Mesodermal cell (in vitro differentiated cells): ENCODE data around the gene FOXN4.

Source experiments
- H3K27ac ChIP-seq: 2 replicates; pipeline ENCODE4 v1.7.0; 2013; ENCODE audit warnings: mild to moderate bottlenecking, low read depth, low read length, moderate library complexity; ENCODE audit not compliant: severe bottlenecking
- H3K36me3 ChIP-seq: 2 replicates; pipeline ENCODE4 v1.7.1; 2013; ENCODE audit warnings: mild to moderate bottlenecking, low read length, moderate library complexity; ENCODE audit not compliant: control insufficient read depth, insufficient read depth
- H3K4me1 ChIP-seq: one replicate; pipeline ENCODE4 v1.7.1; 2013; ENCODE audit warnings: mild to moderate bottlenecking, low read length; ENCODE audit not compliant: insufficient read depth, control insufficient read depth, poor library complexity, severe bottlenecking
- H3K4me3 ChIP-seq: 2 replicates; pipeline ENCODE4 v1.7.0; 2013; ENCODE audit warnings: low read length, control low read depth, mild to moderate bottlenecking; ENCODE audit not compliant: insufficient read depth, poor library complexity, severe bottlenecking; ENCODE audit errors: extremely low read depth
- H3K9me3 ChIP-seq: 2 replicates; pipeline ENCODE4 v1.7.1; 2013; ENCODE audit warnings: mild to moderate bottlenecking, low read length, moderate library complexity; ENCODE audit not compliant: control insufficient read depth
- WGBS, 2 experiments: methylation state at CpG; one replicate each; pipeline ENCODE4 v1.1.5; 2013; ENCODE audit warnings: missing lambda C conversion rate in 2 of 2; ENCODE audit not compliant: insufficient coverage in 2 of 2; 5-methylcytosine and 5-hydroxymethylcytosine counted together

FOXN4 gene

DNA sequence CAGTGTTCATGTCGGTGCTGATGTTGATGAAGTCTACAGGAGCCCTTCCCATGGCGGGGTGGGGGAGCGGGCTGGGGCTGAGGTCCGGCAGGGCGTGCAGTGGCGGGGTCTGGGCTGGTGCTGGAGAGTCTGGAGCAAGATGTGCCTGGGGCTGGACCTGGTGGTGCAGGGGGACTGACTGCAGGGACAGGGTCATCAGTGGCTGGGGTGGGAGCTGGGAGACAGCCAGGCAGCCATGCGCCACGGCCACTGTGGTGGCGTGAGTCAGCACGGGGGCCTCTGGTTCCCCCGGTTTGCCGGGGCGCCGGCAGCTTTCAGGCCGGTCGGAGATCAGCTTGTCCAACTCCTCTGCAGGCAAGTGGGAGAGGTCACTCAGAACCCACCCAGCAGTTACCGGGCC lies 27.6 kb downstream of the FOXN4 start:
- H3K27ac ChIP-seq: no peak overlapping the region
- no peaks in the 10 kb centered on the region for H3K4me1 ChIP-seq
- WGBS, 2 experiments: 89 to 98% methylated on average over 12 to 14 of the region's 17 CpGs
- no peaks in the 10 kb centered on the region for H3K36me3 ChIP-seq
- H3K9me3 ChIP-seq: no peaks in the 10 kb centered on the region
- H3K4me3 ChIP-seq: no peak overlapping the region

DNA sequence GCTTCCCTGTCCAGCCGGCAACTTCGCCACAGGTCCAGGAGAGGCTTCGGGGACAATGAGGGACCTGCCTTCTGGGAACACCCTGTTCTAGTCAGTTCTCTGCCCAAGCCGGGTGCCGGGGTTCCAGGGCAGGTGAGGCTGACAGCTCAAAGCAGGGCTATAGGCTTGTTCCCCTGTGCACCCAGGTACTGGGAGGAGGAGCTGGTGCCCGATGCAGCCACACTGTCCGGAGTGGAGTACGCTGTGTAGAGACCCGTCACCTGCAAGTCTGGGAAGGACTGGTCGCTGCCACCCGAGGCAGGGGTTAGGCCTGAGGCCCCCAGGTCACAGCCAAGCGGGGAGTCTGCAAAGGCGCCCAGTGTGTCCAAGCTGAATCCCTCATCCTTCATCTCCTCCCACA lies 29.6 kb downstream of the FOXN4 start:
- no peaks in the 10 kb centered on the region for H3K4me1 ChIP-seq
- no peaks in the 10 kb centered on the region for H3K36me3 ChIP-seq
- no peaks in the 10 kb centered on the region for H3K9me3 ChIP-seq
- H3K27ac ChIP-seq: no peak overlapping the region
- 88 to 95% methylated on average over 10 to 12 of the region's 13 CpGs for WGBS, 2 experiments
- no peak overlapping the region for H3K4me3 ChIP-seq

DNA sequence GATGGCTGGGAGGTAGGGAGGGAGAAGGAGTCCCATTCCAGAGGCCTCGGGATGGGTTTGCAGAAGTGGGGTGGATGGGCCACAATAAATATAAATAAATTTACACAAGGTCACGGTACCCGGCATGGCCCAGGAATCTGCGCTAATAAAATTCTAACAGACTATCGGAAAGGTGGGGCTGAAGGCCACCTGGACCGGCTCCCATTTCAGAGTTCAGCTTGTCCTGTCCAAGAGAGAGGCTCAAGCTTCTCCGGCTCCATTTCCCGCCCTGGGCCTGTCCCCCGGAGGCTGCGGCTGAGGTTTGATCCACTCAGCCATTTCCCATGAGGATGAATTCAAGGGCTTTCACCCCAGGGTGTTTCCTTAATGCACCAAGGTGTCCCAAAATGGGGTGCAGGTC lies 30.2 kb downstream of the FOXN4 start:
- no peaks in the 10 kb centered on the region for H3K36me3 ChIP-seq
- no peak overlapping the region for H3K4me3 ChIP-seq
- no peak overlapping the region for H3K27ac ChIP-seq
- H3K9me3 ChIP-seq: no peaks in the 10 kb centered on the region
- WGBS, 2 experiments: 93 to 95% methylated on average over 9 of the region's 10 CpGs
- no peaks in the 10 kb centered on the region for H3K4me1 ChIP-seq

DNA sequence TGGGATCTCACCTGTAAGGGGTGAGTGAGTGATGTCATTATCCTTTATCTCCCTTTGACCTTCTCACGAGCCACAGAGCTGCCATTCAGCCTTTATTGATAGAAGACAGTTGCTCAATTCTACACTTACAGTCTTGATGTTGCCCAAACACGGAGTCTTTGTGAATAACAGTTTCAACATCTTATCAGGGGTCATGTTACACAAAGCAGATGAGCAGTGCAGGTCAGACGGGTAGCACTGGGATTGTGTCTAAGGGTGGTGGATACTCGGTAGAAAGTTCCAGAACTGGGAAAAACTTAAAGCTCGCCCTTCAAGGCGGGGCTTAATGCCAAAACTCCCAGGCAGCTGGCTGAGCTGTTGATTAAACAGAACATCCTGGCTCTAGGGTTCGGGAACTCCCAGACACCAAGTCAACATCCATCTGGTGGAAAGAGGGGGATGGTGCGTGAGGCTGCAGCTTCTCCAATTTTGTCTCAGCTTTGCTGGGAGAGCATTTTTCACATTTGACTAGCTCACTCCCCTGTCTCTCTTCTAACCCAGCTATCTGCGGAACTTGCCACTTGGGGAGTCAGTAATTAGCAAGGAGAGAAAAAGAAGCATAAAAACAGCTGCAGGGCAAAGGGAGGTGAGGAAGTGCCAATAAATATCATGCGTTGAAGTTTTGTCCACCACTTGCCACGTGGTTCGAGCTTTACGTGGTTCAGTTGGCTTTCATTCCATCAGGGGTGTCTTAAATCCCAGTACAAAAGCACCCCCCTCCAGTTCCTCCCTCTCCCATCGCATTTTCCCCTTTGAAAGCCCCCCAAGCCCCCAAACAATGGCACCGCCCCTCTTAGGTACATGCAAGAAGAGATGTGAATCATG lies 31.0 kb downstream of the FOXN4 start:
- WGBS, 2 experiments: 81 to 88% methylated on average over 9 of the region's 15 CpGs
- Histone ChIP-seq H3K36me3 (no peaks in the 10 kb centered on the region), H3K27ac (no peak overlapping the region), H3K9me3 (no peaks in the 10 kb centered on the region), H3K4me1 (no peaks in the 10 kb centered on the region), H3K4me3 (no peak overlapping the region)

DNA sequence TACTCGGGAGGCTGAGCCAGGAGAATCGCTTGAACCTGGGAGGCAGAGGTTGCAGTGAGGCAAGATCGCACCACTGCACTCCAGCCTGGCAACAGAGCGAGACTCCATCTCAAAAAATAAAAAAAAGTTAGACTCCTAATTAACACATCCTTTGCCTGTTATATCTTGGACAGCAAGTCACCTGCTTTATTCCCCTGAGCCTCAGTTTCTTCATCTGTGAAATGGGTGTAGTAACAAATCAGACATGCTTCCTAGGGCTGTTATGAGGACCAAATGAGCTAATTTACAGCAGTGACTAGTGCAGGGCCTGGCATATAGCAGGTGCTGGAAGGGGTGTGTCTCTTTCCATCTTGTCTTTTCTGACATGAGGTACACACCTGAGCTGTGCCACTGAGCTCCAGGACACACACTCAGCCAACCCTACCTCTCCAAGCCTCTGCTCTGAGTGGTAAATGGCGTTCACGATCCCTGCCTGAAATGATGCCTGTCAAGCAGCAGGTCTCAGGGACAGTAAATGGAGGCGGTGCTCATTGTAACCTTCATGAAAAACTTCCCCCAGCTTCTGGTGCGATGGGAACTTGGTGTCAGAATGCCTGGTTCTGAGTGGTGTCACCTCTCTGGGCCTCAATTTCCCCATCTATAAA lies 31.7 kb downstream of the FOXN4 start:
- no peak overlapping the region for H3K27ac ChIP-seq
- WGBS, 2 experiments: 82 to 85% methylated on average over 5 of the region's 8 CpGs

DNA sequence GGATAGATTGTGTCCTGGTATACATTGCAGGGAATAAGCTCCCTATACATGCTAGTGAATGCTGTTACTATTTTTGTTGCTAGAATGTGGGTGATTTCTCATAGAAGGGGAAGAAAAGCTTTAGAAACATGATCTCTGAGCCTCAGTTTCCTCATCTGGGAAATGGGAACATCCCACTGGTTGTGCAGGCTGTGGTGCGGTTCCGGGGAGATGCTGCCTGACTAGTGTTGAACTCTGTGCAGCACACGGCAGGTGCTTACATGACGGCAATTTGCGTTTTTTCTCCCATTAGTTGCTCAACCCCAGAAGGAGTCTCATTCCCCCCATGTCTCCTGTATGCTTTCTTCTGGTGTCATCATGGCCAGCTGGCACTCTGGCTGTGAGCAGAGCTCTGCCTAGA lies 32.9 kb downstream of the FOXN4 start:
- Histone ChIP-seq H3K36me3 (no peaks in the 10 kb centered on the region), H3K27ac (no peak overlapping the region), H3K4me1 (no peaks in the 10 kb centered on the region), H3K9me3 (no peaks in the 10 kb centered on the region), H3K4me3 (no peak overlapping the region)
- WGBS, 2 experiments: 79 to 92% methylated on average over 5 of the region's 5 CpGs

More for the DNA sequence above, 31.7 kb downstream of the FOXN4 start:
- no peaks in the 10 kb centered on the region for H3K4me1 ChIP-seq
- H3K36me3 ChIP-seq: no peaks in the 10 kb centered on the region
- H3K4me3 ChIP-seq: no peak overlapping the region
- H3K9me3 ChIP-seq: no peaks in the 10 kb centered on the region

DNA sequence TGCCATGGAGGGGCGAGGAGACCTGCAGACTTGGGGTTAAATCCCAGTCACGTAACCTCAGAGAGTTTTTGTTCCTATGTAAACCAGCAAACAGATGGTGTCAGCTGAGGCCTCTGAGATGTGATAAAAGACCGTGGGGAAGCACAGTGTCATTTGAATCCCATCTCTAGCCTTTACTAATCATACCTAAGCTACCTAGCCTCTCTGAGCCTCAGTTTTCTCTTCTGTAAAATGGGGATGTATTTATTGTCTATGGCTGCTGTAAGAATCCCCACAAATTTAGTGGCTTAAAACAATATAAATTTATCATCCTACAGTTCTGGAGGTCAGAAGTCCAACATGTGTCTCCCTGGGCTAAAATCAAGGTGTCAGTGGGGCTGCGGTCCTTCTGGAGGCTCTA lies 33.9 kb downstream of the FOXN4 start:
- 85 to 100% methylated on average over 3 of the region's 4 CpGs for WGBS, 2 experiments
- H3K36me3 ChIP-seq: no peaks in the 10 kb centered on the region
- no peaks in the 10 kb centered on the region for H3K4me1 ChIP-seq
- H3K4me3 ChIP-seq: no peak overlapping the region
- no peaks in the 10 kb centered on the region for H3K9me3 ChIP-seq
- H3K27ac ChIP-seq: no peak overlapping the region

DNA sequence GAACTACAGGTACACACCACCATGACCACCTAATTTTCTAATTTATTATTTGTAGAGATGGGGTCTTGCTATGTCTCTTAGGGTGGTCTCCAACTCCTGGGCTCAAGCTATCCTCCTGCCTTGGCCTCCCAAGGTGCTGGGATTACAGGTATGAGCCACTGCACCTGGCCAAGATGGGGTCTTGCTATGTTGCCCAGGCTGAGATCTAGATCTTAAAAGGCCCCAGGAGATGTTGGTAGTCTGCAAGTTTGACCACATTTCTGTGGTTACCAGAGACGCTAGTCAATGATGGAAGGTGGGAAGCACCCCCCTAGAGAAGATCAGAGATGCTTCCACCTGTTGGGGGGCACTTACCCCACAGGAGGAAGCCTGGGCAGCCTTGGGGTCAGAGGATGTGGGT lies 34.7 kb downstream of the FOXN4 start:
- Histone ChIP-seq H3K4me3 (no peak overlapping the region), H3K9me3 (no peaks in the 10 kb centered on the region), H3K4me1 (no peaks in the 10 kb centered on the region), H3K36me3 (no peaks in the 10 kb centered on the region), H3K27ac (no peak overlapping the region)
- 87 to 100% methylated on average over 1 of the region's 1 CpG for WGBS, 2 experiments

DNA sequence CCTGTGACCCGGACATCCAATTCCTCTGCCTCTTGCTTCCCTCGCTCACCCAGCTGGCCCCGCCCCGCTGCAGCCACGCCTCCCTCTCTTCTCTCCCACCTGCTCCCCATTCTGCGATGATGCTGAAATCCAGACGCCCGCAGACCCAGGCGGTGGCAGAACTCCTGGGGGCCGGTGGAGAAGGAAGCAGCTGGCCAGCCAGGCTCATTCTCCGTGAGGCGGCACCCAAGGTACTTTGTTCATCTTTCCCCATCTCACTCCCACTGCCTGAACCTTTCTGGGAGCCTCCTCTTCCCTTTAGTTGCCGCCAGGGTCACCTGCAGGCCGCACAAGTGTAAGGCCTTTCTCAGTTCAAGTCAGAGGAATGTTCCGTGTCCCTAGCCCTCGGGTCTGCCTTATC lies 35.7 kb downstream of the FOXN4 start:
- WGBS, 2 experiments: 43 to 56% methylated on average over 7 to 16 of the region's 16 CpGs
- Histone ChIP-seq H3K27ac (no peak overlapping the region), H3K36me3 (no peaks in the 10 kb centered on the region)

DNA sequence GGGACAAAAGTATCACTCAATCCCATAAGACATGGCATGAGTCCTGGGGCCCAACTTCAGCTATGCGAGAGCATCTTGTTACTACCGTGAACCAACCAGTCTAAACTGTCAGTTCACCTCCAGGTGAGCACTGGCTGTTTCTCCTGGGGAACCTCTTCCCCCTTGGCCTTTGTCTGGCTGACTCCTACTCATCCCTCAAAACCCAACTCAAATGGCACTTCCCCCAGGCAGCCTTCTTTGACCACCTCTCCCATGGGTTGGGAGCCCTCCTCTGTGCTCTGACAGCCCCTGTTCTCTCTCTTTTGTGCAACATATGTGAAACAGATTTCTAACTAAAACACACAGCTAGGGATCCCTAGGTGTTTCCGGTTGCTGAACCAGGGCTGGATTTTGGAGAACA lies 37.7 kb downstream of the FOXN4 start:
- Histone ChIP-seq H3K36me3 (no peaks in the 10 kb centered on the region), H3K27ac (no peak overlapping the region), H3K4me3 (no peak overlapping the region), H3K4me1 (no peaks in the 10 kb centered on the region), H3K9me3 (no peaks in the 10 kb centered on the region)
- 97 to 100% methylated on average over 2 to 3 of the region's 3 CpGs for WGBS, 2 experiments

More for the DNA sequence above, 35.7 kb downstream of the FOXN4 start:
- no peaks in the 10 kb centered on the region for H3K9me3 ChIP-seq
- no peaks in the 10 kb centered on the region for H3K4me1 ChIP-seq
- H3K4me3 ChIP-seq: no peak overlapping the region

DNA sequence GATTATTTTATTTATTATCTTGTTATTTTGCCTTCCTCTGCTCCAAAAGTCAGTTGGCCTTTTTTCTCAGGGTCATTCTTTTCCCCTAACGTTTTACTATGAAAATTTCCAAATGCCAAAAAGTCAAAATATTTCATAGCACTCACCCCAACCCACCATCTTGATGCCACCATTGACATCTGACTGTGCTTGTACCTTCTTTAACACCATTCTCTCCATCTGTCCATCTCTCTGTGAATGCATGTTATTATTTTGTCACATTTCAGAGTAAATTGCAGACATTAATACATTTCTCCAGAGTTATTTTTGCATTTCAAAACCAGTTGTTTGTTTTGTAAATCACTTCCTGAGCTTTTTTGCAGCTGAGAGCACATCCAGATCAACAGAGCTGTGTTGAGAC lies 38.6 kb downstream of the FOXN4 start:
- WGBS, 2 experiments: 0% methylated on average over 1 of the region's 1 CpG

More for the DNA sequence above, 38.6 kb downstream of the FOXN4 start:
- H3K4me3 ChIP-seq: no peak overlapping the region
- no peaks in the 10 kb centered on the region for H3K4me1 ChIP-seq
- H3K9me3 ChIP-seq: no peaks in the 10 kb centered on the region
- no peak overlapping the region for H3K27ac ChIP-seq
- no peaks in the 10 kb centered on the region for H3K36me3 ChIP-seq
